ENCODE results near the gene SLC25A12. TPM values are rescaled to one million over a fixed set of nuclear protein-coding genes. Genes with fewer than 3 reads are reported as not detected.

SLC25A12 gene
- total and polyA plus RNA-seq, 2 of the 13 experiments (the other 11 are each of a cell fraction or from before 2014, with no cell fraction given): 8.1 to 15.9 TPM

DNA sequence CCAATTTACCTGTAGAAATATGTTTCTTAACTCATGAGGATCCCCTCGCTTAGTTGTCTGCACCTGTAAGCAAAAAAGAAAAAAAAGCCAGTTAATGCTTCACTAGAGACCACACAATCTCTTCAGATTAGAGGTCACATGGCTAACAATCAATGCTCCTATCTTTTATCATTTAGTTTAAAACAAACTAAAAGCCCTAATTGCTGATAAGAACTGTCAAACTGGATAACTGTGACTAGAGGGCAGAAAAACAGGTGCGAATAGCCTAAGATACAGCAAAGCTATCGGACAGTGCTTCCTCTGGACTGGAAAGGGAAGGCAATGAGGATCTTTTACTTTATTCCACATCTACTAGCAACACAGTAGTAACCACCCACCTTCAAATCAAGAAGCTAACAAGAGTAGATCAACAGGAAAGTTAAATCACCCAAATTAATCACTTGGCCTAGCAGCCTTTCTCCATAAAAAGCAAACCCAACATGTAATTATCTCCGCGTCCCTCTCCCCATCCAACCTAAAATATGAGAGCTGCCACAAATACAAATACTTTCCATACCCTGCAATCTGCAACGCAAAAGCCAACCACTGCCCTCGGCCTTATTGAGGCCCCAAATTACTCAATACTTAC lies 734 bp downstream of the SLC25A12 start (continued):
- TF ChIP-seq ZNF253 (CRISPR knock-in tag; IDR thresholded peaks at IDR 0.05; ENCODE audit: borderline replicate concordance) (no peak), EED (CRISPR knock-in tag; IDR thresholded peaks at IDR 0.05) (no peak), ZNF331 (CRISPR knock-in tag; IDR thresholded peaks at IDR 0.05) (no peak), YY1 (IDR thresholded peaks at IDR 0.05; ENCODE audit: insufficient read depth, insufficient replicate concordance, low read depth, low read length) (no peak), NFYC (CRISPR knock-in tag; IDR thresholded peaks at IDR 0.05) (no peak), KLF6 (CRISPR knock-in tag; IDR thresholded peaks at IDR 0.05) (no peak), ZNF747 (CRISPR knock-in tag; IDR thresholded peaks at IDR 0.05; ENCODE audit: borderline replicate concordance) (no peak), TEAD2 (CRISPR knock-in tag; IDR thresholded peaks at IDR 0.05) (no peak), ATF1 (CRISPR knock-in tag; IDR thresholded peaks at IDR 0.05) (no peak), CREM (IDR thresholded peaks at IDR 0.05) (peak; percentile 16; the same call in 1 of the 2 replicates), CREM (CRISPR knock-in tag; IDR thresholded peaks at IDR 0.05) (no peak), SKI (IDR thresholded peaks at IDR 0.05; ENCODE audit: partially characterized antibody) (no peak), FOXO1 (CRISPR knock-in tag; IDR thresholded peaks at IDR 0.05) (no peak), YEATS2 (CRISPR knock-in tag; IDR thresholded peaks at IDR 0.05; ENCODE audit: borderline replicate concordance) (no peak), SATB2 (CRISPR knock-in tag; IDR thresholded peaks at IDR 0.05) (no peak), ZNF713 (CRISPR knock-in tag; IDR thresholded peaks at IDR 0.05) (no peak), GATA4 (IDR thresholded peaks at IDR 0.05; ENCODE audit: borderline replicate concordance, low read depth) (peak; percentile 63; the same call in 1 of the 2 replicates), ZSCAN30 (CRISPR knock-in tag; IDR thresholded peaks at IDR 0.05) (no peak), HHEX (CRISPR knock-in tag; IDR thresholded peaks at IDR 0.05) (peak; percentile 81; the same call in 1 of the 2 replicates), HOXA7 (CRISPR knock-in tag; IDR thresholded peaks at IDR 0.05) (no peak), SRY (CRISPR knock-in tag; IDR thresholded peaks at IDR 0.05) (no peak), SOX13 (IDR thresholded peaks at IDR 0.05) (no peak), SOX13 (CRISPR knock-in tag; conservative IDR thresholded peaks at IDR 0.05 in 1 of 2, IDR thresholded peaks at IDR 0.05 in 1 of 2) (peak in 1 of 2 experiments; percentile 6; a peak in 1 of 4 replicates)
- TF ChIP-seq, protein P1, sequence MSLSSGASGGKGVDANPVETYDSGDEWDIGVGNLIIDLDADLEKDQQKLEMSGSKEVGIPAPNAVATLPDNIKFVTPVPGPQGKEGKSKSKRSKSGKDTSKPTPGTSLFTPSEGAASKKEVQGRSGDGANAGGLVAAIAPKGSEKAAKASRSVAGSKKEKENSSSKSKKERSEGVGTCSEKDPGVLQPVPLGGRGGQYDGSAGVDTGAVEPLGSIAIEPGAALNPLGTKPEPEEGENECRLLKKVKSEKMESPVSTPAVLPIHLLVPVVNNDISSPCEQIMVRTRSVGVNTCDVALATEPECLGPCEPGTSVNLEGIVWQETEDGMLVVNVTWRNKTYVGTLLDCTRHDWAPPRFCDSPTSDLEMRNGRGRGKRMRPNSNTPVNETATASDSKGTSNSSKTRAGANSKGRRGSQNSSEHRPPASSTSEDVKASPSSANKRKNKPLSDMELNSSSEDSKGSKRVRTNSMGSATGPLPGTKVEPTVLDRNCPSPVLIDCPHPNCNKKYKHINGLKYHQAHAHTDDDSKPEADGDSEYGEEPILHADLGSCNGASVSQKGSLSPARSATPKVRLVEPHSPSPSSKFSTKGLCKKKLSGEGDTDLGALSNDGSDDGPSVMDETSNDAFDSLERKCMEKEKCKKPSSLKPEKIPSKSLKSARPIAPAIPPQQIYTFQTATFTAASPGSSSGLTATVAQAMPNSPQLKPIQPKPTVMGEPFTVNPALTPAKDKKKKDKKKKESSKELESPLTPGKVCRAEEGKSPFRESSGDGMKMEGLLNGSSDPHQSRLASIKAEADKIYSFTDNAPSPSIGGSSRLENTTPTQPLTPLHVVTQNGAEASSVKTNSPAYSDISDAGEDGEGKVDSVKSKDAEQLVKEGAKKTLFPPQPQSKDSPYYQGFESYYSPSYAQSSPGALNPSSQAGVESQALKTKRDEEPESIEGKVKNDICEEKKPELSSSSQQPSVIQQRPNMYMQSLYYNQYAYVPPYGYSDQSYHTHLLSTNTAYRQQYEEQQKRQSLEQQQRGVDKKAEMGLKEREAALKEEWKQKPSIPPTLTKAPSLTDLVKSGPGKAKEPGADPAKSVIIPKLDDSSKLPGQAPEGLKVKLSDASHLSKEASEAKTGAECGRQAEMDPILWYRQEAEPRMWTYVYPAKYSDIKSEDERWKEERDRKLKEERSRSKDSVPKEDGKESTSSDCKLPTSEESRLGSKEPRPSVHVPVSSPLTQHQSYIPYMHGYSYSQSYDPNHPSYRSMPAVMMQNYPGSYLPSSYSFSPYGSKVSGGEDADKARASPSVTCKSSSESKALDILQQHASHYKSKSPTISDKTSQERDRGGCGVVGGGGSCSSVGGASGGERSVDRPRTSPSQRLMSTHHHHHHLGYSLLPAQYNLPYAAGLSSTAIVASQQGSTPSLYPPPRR (CRISPR knock-in tag; IDR thresholded peaks at IDR 0.05; ENCODE audit: borderline replicate concordance): peak; percentile 74; the same call in 1 of the 2 replicates
- TF ChIP-seq, protein P2, sequence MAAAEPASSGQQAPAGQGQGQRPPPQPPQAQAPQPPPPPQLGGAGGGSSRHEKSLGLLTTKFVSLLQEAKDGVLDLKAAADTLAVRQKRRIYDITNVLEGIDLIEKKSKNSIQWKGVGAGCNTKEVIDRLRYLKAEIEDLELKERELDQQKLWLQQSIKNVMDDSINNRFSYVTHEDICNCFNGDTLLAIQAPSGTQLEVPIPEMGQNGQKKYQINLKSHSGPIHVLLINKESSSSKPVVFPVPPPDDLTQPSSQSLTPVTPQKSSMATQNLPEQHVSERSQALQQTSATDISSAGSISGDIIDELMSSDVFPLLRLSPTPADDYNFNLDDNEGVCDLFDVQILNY (CRISPR knock-in tag; conservative IDR thresholded peaks at IDR 0.05): no peak
- TF ChIP-seq, protein P3, sequence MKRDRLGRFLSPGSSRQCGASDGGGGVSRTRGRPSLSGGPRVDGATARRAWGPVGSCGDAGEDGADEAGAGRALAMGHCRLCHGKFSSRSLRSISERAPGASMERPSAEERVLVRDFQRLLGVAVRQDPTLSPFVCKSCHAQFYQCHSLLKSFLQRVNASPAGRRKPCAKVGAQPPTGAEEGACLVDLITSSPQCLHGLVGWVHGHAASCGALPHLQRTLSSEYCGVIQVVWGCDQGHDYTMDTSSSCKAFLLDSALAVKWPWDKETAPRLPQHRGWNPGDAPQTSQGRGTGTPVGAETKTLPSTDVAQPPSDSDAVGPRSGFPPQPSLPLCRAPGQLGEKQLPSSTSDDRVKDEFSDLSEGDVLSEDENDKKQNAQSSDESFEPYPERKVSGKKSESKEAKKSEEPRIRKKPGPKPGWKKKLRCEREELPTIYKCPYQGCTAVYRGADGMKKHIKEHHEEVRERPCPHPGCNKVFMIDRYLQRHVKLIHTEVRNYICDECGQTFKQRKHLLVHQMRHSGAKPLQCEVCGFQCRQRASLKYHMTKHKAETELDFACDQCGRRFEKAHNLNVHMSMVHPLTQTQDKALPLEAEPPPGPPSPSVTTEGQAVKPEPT (CRISPR knock-in tag; IDR thresholded peaks at IDR 0.05; ENCODE audit: low read depth): no peak
